Osteocyte (in vitro differentiated cells): ENCODE data around the gene CLDN15. TPM values are rescaled to one million over a fixed set of nuclear protein-coding genes. Genes with fewer than 3 reads are reported as not detected.

Experiments
- DNase-seq: peaks from one replicate; pipeline ENCODE4 v3.0.0; 2021; ENCODE audit warnings: mixed read lengths; ENCODE audit not compliant: unreplicated experiment; ENCODE audit errors: extremely low spot score
- H3K27ac Mint-ChIP-seq: one replicate; pipeline ENCODE4 v1.8.0; 2021; ENCODE audit warnings: mild to moderate bottlenecking, mixed read lengths; ENCODE audit not compliant: unreplicated experiment
- H3K27me3 Mint-ChIP-seq: one replicate; pipeline ENCODE4 v1.8.0; 2021; ENCODE audit warnings: mixed read lengths; ENCODE audit not compliant: unreplicated experiment
- H3K36me3 Mint-ChIP-seq: one replicate; pipeline ENCODE4 v1.8.0; 2021; ENCODE audit warnings: mixed read lengths; ENCODE audit not compliant: unreplicated experiment
- H3K4me1 Mint-ChIP-seq: one replicate; pipeline ENCODE4 v1.8.0; 2021; ENCODE audit warnings: mixed read lengths; ENCODE audit not compliant: unreplicated experiment
- H3K4me3 Mint-ChIP-seq: one replicate; pipeline ENCODE4 v1.8.0; 2021; ENCODE audit warnings: mild to moderate bottlenecking, moderate library complexity, mixed read lengths; ENCODE audit not compliant: unreplicated experiment
- H3K9me3 Mint-ChIP-seq: one replicate; pipeline ENCODE4 v1.8.0; 2021; ENCODE audit warnings: mixed read lengths; ENCODE audit not compliant: unreplicated experiment
- CTCF ChIP-seq: fragments of 200-600 bp; sonication (generic); IDR thresholded peaks from 2 replicates; pipeline ENCODE4 v1.5.0; 2021; ENCODE audit warnings: antibody characterized with exemption, mild to moderate bottlenecking, moderate library complexity
- total RNA-seq: library from RNA; stranded (reverse); gene quantifications from 2 replicates; pipeline ENCODE4 v1.2.1, GENCODE V29; 2021

CLDN15 gene
- total RNA-seq, 1 donor from 2014 or later = 11.4 TPM

DNA sequence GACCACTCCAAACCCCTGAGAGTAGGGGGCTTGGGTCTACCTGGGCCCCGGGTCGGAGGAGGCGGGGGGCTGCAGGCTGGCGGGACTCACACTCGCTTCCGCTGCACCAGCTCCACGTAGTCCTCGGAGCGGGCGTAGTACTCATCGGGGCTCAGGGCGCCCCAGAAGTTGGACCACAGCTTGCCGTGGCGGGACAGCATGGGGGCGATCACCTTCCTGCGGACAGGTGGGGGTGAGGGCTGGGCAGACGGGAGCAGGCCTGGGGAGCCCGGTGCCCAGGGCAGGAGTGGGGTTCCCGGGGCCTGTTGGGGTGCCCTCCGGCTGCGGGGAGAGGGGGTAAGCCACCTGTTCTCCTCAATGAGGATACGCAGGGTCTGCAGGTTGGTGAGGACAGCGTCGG is 26.1 kb downstream of the CLDN15 start:
- DNase-seq = no peak
- TF ChIP-seq CTCF = no peak
- no peaks in the 10 kb centered on the region for H3K9me3 Mint-ChIP-seq
- H3K27ac Mint-ChIP-seq = no peak overlapping the region
- peaks cover 19% of the 10 kb centered on the region for H3K36me3 Mint-ChIP-seq
- H3K27me3 Mint-ChIP-seq = no peaks in the 10 kb centered on the region
- H3K4me3 Mint-ChIP-seq = no peak overlapping the region
- peaks cover 17% of the 10 kb centered on the region for H3K4me1 Mint-ChIP-seq

DNA sequence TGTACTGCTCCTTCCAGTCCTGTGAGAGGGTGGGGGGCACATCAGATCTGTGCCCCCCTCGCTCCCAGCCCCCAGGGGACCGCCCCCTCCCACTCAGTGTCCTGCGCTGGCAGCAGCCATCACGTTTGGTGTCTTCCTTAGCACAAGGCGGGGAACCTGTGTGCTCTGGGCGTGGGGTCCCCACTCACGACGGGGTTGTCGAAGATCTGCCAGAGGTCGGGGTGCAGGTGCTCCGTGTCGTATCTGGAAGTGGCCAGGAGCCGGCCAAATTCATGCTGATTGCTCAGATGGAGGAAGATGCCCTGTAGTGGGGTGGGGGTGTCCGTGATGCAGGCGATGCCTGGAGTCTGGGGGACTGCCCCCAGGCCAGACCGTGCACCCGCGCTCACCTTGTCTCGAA is 27.5 kb downstream of the CLDN15 start:
- DNase-seq = no peak
- no peak for TF ChIP-seq CTCF
- Mint-ChIP-seq H3K4me1 (peaks cover 5% of the 10 kb centered on the region), H3K4me3 (no peak overlapping the region), H3K36me3 (peaks cover 25% of the 10 kb centered on the region), H3K27ac (no peak overlapping the region), H3K9me3 (no peaks in the 10 kb centered on the region), H3K27me3 (no peaks in the 10 kb centered on the region)

GRCh38 chr7:101208794-101209193 is 28.8 kb downstream of the CLDN15 start:
- DNase-seq = no peak
- no peaks in the 10 kb centered on the region for H3K4me1 Mint-ChIP-seq
- H3K27me3 Mint-ChIP-seq = no peaks in the 10 kb centered on the region
- TF ChIP-seq CTCF = no peak
- no peak overlapping the region for H3K27ac Mint-ChIP-seq
- peaks cover 24% of the 10 kb centered on the region for H3K36me3 Mint-ChIP-seq
- no peak overlapping the region for H3K4me3 Mint-ChIP-seq
- no peaks in the 10 kb centered on the region for H3K9me3 Mint-ChIP-seq

DNA sequence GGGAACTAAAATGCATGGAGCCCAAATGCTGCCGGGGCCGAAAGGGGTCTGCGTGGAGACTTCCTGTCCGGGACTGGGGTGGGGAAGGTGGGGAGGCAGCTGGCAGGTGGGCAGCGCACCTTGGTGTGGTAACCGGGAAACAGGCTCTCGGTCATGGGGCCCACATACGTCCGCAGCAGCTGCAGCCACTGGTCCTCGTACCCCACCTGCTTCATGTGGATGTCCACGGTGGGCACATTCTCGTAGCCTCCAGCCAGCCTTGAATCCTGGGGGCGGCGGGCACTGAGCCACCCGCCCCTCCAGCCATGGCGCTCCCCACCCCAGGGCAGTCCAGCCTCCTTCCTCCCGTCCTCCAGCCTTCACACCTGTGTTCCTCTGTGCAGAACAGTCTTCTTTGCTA is 30.1 kb downstream of the CLDN15 start:
- Mint-ChIP-seq H3K9me3 (no peaks in the 10 kb centered on the region), H3K27me3 (peaks cover 5% of the 10 kb centered on the region), H3K27ac (no peak overlapping the region), H3K4me1 (no peaks in the 10 kb centered on the region), H3K4me3 (no peak overlapping the region), H3K36me3 (peaks cover 24% of the 10 kb centered on the region)
- TF ChIP-seq CTCF = no peak
- no peak for DNase-seq

DNA sequence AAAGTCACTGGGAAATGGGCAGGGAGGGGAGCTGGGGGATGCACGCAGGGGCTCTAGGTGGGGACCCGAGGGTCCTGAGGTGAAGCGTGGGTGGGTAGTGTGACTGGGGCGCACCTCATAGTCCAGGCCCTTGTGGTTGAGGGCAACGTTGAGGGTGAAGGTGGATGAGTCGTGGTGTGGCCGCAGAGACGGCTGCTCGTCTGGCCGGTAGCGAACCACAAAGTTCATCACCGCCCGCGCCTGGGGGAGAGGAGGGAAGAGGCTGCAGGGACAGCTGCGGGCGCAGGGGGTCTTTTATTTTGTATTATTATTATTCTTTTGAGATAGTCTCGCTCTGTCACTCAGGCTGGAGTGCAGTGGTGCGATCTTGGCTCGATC is 30.9 kb downstream of the CLDN15 start:
- no peak for TF ChIP-seq CTCF
- Mint-ChIP-seq H3K27me3 (peaks cover 7% of the 10 kb centered on the region), H3K9me3 (no peaks in the 10 kb centered on the region), H3K27ac (no peak overlapping the region), H3K4me3 (no peak overlapping the region), H3K4me1 (no peaks in the 10 kb centered on the region), H3K36me3 (peaks cover 24% of the 10 kb centered on the region)
- no peak for DNase-seq
